CD4-positive, alpha-beta T cell treated with Interleukin-2 at 100 ng/mL for 4 hours (primary cell): Measurements from ENCODE around the gene SAFB.
"Not testable (repeated sequence)": the region's sequence is repeated elsewhere in the genome, so short reads cannot be mapped to it uniquely, and the experiment has no call there.

Experiments
- DNase-seq: peaks from one replicate; pipeline ENCODE4 v3.0.0-alpha.2; 2020; ENCODE audit warnings: low spot score

Gene SAFB

DNA sequence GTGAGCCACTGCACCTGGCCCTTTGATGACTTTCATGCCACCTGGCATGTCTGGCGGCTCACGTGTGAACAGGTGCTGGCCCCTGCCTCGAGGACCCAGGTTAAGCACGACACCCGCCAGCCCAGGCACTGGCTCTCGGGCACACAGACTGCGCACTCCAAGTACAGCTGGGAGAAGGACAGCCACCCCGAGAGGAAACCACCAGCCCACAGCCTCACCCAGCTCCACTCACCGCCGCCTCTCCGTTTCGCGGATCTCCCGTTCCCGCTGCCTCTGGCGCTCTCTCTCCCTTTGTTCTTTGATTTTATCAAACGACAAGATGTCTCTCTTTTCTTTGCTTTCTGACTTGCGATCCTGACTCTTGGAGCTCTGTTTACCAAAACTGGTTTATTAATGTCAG is 27.8 kb upstream of the SAFB start:
- DNase-seq = no peak

DNA sequence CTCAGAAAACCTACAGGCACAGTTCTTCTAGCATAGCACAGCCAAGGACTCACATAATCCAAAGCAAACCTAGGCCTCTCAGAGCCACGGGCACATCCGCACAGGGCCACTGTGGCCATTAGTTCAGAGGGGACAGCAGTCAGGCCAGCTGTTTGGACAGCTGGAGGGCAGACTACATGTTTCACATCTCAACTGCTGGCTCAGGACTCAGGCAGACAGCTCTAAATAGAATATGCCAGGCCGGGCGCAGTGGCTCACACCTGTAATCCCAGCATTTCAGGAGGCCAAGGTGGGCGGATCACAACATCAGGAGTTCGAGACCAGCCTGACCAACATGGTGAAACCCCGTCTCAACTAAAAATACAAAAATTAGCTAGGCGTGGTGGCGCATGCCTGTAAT is 27.1 kb upstream of the SAFB start:
- DNase-seq = no peak

DNA sequence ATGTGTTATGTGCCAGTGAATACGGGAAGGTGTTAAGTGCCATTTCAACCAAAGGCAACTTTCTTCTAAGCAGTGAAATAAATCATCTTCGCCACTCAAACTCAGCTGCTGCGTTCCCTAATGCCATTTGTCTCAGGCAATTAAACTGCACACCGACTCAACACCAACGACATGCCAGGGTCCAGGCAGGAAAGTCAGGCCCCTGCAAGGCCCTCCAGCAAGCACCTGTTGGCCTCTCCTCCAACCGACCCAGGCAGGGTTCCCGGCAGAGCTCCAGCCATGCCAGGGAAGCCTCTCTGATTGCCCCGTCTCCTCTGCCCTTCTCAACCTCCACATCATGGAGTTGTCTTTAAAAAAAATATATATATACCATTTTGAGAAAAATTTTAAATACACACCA is 22.1 kb upstream of the SAFB start:
- no peak for DNase-seq

DNA sequence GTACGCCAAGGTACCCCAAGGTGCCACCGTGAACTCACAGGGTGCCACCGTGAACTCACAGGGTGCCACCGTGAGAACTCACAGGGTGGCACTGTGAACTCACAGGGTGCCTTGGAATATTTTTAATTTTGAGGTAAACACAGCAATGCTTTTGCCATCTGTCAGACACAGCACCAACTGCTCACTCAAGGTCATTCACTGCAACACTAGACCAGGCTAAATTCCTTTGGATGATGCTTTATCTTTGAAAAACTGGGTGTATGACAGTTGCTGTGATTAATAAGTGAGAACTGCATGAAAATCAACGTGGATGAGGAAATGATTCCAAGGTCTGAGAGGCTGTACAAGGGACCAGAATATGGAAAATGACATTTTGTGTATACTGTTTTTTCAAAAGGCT is 19.3 kb upstream of the SAFB start:
- DNase-seq = no peak

DNA sequence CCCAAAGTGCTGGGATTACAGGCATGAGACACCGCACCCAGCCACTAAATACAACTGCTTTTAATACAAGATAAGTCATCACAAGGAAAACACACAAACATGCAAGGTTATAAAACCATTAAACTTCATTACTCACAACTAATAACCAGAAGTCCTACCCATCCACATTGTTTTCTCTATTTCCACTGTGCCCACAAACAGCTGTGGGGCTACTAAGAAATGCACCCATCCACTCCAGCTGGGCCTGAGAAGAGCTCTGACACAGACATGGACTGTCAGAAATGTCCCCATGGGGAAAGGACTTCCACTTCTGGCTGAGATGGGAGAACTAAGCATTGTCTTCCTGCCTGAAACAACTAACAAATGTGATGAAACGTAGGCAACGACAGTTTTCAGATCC is 17.5 kb upstream of the SAFB start:
- no peak for DNase-seq

DNA sequence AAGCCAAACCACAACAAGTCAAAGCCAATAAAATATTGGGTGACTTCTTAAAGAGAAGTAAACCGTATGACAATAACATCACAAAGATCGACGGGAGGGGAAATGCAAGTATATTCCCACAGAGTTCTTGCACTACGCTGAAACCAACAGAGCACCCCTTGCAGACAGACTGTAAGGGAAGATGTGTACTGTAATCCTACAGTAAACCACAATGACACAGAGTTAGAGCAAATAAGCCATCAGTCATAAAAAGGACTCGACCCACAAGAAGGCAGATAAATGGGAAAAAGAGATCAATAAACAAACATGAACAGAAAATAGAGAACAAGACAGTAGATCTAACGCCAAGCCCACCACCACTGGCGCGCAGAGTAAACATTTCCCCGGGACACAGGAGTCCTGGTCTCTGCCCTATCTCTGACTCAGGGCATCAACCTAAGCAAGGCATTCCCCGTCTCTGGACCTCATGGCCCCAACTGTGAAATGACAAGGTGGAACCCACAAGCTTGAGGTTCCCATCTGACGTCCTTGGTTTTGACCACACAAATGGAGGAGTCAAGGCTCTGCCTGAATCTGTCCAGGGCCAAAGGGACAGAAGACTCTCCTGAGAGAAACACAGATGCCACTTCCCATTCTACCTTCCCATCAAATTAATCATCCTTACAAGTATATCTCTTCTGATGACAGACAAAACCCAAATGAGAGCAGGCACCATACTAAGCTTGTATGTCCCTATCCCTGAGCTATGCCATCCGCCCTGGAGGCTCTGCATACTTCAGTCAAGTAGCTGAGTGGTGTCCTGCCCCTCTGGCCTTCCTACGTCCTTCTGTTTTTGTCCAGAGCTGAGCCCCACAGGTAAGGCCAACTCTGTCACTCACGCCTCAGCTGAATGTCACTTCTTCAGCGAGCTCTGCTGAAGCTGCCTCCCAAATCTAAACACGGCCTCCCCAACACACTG is 15.3 kb upstream of the SAFB start:
- DNase-seq = no peak

DNA sequence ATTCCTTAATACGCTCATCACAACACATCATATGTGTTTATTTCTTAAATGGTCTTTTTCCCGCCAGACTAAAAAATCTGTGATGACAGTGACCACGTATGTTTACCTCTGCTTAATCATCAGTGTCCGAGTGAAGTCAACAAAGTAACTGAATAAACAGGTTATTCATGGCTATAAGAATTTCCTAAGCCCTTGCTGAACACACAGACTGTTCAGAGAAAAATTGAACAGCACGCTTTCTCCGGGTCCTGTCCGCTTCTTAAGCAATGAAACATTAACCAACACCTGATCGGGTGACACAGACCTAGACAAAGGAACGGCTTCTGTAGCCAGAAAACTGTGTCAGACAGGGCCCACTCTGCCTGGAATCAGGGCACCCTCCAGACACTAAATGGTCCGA is 14.6 kb upstream of the SAFB start:
- no peak for DNase-seq

DNA sequence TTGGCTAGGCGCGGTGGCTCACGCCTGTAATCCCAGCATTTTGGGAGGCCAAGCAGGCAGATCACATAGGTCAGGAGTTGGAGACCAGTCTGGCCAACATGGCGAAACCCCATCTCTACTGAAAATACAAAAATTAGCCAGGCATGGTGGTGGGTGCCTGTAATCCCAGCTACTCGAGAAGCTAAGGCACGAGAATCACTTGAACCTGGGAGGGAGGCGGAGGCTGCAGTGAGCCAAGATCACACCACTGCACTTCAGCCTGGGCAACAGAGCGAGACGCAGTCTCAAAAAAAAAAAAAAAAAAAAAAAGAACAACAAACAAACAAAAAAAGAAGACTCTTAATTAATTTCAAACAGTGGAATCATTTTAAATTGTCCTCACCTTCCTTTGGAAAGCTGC is 14.1 kb upstream of the SAFB start:
- not testable (repeated sequence) for DNase-seq

DNA sequence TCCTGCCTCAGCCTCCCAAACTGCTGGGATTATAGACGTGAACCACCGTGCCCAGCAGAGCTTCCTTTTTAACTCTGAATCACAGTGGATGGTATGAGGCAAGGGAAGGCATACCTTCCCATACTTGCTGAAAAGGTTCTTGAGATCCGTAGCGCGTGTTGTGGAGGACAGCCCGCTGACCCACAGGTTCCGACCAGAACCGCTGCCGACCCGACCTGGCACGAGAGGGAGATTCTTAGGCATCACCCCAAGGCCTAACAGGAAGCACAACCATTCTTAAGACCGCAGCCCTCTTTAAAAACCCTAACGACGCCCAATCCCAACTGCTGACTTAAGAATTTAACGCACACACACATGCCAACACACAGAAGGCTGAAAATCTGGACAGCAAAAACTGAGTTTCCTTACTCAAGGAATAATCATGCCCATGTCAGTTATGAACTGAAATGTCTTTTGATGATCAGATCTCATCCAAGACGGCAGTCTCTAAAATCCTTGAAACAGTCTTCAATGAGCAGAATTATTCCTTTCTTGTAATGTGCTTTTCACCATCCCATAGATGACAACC is 12.9 kb upstream of the SAFB start:
- DNase-seq = no peak

DNA sequence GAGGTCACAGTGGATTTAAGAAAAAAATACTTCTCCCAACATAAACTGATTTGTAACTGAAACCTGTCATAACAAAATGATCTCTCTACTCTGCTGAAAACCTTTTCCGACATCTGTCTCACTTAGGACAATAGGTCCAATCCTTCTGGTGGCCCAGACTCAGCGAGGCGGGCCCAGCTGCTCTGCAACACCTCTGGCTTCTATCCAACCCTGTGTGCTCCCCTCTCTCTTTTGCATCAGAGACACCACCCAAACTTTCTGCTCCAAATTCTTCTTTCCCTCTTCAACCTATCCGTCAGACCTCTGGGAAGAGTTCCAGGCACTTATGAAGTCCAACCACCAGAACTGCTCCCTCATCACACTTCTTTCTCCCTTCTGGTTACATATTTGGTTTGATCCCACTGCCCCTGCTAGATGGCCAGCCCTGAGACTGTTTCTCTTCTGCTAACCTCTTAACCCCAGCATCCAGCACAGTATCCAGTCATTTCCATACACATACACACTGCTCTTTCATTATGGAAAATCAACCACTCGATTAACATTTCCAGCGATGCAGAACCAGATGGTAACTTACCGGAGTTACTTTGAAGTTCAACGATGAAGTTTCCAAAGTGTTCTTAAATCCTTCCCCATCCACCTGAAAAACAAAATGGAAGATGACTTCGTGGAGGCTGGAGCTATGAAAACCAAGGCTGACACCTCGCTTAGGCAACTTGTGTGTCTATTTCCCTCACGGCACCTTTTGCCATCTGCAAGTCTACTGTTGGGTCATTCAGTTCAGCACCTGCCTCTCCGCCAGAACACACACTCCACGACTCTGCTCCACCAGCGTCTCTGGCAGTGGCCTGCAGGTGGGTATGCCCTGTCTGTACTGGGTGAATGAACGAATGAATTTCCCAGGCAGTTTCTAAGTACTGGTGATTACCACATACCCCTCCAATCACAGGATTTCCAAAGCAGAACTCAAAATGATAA is 9.7 kb upstream of the SAFB start:
- DNase-seq = no peak

DNA sequence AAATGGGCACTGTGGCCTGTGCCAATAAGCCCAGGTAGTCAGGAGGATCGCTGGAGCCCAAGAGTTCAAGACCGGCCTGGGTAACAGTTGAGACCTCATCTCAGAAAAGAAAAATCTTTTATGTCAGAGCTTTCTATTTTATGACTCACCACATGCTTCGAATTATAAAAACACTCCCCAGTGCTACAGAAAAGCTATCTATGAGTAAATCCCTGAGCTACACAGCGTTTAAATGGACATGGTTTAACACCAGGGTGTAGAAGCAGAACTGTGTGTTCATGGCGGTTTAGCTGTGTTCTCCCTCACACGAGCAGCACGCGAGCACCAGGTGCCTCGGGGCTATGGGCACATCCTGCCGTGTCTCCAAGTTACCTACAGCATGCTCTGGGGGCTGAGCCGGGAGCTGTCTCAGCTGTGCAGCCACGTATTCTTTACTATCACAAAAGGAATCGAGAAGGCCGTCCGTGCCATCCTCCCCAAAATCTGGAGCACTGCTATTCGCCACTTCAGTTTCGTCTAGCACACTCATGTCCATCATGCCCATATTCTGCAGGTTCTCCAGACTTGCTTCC is 7.0 kb upstream of the SAFB start:
- no peak for DNase-seq

DNA sequence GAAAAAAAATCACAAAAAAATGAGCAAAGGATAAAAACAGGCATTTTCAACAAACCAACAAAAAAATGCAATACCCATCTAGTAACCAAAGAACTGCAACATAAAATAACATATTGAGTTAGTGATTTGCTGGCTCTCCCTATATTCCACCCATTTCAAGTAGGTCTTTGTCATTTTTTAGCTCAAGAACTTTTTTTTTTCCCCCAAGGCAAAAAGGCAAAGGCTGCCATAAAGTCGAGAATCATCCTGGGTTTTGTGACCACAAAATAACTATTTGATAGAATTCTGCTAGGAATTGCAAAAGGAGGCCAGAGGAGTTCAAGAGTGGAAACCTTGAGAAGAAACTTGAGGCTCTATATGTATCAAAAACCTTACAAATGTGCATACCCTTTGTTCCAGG is 5.8 kb upstream of the SAFB start:
- no peak for DNase-seq

DNA sequence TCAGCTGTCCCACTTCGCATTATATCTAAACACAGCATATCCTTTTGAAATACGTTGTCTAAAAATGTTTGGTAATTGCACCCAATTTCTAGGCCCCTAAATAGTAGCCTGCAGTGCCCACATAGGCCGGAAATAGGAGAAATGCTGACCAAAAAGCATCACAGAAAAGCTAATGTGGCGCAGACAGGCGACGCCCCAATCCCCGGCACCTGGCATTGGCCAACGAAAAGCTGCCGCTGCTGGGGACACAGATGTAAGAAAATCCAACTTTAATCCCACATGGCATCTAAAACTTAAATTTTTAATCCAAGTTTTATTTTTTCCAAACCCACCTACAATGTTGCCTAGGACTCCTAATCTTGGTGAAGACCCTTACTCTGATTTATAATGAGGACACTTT is 4.3 kb upstream of the SAFB start:
- DNase-seq = no peak

DNA sequence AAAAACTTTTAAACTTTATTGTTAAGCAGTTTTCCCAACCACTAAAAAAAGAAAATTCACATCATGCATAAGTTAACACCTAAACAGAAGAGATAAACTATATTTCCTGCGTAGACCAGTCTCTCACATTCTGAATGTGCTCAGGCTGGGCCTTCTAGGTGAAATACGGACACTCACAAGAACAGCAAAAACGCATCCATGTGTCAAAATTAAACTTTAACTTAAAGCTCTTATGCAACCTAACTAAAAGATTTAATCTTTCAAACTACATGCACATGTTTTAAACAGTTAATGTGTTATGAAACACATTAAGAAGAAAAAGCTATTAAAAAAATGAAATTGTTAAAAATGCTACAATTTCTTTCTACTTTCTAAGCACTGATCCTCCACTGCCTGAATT is 2.9 kb upstream of the SAFB start:
- DNase-seq = no peak

DNA sequence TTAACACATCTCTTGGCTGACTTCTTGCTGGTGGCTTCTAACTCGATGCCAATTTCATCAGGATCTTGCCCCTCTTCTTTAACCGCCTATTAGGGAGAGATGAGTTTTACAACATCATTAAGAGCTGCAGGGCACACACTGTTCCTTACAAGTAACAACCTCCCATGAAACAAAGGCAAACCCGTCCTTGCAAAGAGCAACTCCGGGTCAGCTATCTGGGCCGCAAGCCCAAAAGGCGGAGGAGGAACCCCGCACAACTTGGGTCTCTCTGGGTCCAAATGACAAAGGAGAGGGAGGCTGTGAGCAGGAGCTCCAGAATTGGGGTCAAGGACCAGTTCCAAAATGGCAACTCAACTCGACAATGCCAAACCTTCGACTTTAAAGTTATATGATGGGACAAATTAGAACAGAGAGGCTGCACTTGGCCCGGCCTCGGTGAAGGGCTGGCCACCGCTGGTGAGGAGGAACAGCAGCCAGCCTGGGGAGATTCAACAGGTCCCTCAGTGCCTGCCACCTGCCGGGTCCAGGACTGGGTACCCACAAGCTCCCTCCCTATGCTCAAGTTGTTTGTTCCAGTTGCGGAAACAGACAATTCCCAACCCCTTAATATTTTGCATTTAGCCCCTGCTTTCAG is 1.5 kb upstream of the SAFB start:
- no peak for DNase-seq

DNA sequence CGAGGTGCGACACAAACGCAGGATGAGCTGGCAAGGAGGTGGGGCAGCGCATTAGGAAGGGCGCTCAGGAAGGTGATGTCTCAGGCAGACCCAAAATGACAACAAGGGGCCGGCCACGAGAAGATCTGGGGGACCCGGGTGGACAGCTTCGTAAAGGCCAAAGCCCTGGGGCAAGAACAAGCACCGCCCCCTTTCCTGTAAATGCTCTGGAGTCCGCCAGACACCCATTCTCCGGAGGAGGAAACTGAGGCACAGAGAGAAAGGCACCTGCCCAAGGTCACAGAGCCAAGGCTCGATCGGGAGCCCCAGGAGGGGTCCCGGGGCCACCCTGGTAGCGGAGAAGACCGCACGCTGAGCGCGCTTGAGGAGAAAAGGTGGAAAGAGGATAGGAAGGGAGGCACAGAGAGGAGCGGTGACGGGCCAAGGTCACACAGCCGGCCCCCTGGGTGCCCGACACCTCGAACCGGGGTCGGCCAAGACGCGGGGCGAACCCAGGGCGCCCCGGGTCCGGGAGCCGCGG is 878 bp upstream of the SAFB start:
- DNase-seq = peak; percentile 22

DNA sequence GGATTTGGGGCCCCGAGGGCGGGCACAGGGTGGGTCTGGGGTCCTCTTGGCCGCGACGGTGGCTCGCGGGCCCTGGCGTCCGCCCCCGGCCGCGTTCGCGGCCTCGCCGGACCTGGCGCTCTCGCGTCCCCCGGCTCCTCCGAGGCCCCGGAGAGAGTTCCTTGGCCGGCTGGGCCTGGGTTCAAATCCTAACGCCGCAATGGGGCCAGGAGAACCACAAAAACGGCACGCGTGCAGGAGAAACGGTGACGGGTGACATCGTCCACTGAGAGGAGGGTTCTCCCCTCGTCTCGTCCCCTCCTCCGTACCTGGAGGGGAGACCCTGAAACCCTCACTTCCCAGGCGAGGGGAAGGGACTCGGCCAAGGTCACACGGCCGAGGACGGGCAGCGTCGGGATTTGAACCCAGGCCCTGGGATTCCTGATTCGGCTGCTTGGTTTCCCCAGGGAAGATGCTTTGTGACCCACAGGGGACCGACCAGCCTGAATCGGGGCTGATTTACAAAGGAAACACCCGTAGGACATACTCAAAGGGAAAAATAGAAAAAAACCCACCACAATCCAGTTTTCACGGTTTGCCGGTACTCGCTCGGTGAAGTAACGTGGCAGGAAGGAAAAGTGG is 624 bp downstream of the SAFB start:
- DNase-seq = no peak

DNA sequence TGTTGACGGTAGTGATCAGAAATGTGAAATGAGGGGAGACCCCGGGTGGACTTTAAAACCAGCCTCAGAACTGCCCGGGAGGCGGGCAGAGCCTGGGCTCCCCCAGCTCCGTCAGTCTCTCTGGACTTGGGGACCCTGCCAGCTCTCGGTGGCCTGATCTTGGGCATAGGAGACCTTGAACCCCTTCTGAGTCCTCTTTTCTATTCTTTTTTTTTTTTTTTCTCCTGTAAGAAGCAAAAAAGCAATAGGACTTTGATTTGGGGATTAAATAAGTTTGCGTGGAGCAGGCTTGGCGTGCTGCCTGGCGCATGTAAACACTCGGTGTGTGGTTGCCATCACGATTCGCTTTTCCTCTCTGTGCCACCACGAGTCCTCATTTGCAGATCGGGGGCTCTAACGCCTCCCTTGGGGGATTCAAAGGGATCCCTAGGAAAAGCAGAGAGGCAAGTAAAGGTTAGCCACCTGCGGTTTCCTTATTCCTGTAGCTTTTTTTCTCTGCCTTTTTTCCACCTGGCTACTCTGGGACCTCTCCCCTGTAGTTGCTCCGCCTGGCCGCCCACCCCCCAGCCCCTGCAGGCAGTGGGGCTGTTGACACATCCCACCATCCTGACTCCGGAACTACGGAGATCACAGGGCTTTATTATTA is 1.3 kb downstream of the SAFB start:
- no peak for DNase-seq

DNA sequence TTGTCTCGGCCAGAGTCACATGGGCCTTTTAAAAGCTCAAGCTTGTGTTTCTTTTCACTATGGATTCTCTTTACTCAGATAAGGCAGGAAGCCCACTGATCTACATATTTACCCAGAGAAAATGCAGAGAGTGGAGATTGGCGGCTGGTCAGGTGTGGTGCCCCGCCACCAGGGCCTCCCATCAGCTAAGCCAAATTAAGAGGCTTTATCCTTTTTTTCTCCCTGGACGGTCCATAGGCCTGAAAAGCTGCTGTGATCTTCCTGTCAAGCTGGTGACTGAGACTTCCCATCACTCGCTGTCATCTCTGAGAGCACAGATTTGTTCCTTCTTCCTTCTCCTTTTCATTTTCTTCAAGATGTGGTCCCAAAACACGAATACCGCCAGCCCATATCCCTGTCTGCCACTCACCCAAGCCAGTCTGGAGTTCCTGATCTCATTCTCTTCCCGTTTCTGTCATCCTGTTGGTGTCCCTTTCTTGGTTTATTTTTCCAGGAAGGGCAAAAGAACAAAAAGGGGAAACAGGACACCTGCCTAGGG is 1.9 kb downstream of the SAFB start:
- no peak for DNase-seq

DNA sequence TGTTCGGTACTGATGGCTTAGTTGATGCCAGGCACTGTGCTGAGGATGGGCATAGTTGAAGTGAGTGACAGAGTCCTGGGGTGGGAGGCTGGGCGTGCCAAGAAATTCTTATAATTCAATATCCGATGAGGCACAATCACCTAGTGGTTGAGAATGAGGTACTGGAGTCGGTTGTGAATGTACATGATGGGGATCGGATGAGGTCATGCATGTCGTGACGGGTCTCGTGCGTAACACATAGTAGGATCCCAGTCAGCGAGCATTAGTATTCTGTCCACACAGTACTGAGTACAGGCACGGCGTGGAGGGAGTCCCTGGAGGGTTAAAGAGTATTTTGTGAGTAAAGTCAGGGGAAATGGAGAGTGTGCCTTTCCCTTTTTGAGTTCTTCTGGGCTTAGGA is 2.8 kb downstream of the SAFB start:
- no peak for DNase-seq
